22Rv1 (cell line): Measurements from ENCODE around the gene SLC29A2.
A peak's percentile ranks its signal among the peaks of the same experiment; 100 is the strongest.

ENCODE experiments used
- H3K27ac ChIP-seq: fragments of 450-650 bp; 2 replicates; pipeline ENCODE4 v1.5.1; 2017
- CTCF ChIP-seq: fragments of 450-650 bp; IDR thresholded peaks from 2 replicates; pipeline ENCODE4 v1.5.1; 2017; ENCODE audit warnings: mild to moderate bottlenecking
- ZFX ChIP-seq: fragments of 450-650 bp; IDR thresholded peaks from 2 replicates; pipeline ENCODE4 v1.6.1; 2017; ENCODE audit warnings: antibody characterized with exemption, borderline replicate concordance

SLC29A2 gene

GRCh38 chr11:66318600-66318970 is 53.0 kb downstream of the SLC29A2 start:
- no peak overlapping the region for H3K27ac ChIP-seq
- TF ChIP-seq ZFX, result no peak

GRCh38 chr11:66317723-66318599 is 53.6 kb downstream of the SLC29A2 start:
- TF ChIP-seq CTCF (no peak), ZFX (no peak)
- no peak overlapping the region for H3K27ac ChIP-seq

- TF ChIP-seq CTCF (no peak), ZFX (no peak)
- H3K27ac ChIP-seq, result no peak overlapping the region
Observed at GRCh38 chr11:66317322-66317722, 54.2 kb downstream of the SLC29A2 start.

- H3K27ac ChIP-seq, result peak within 1 kb of the TSS; percentile 15; the same call in 1 of the 2 replicates
- TF ChIP-seq CTCF, result no peak
- no peak for TF ChIP-seq ZFX
Observed at GRCh38 chr11:66316849-66317251, 54.7 kb downstream of the SLC29A2 start, which contains the start of gene CD248. Gene CD248, minus strand, starts transcription at chr11:66317044. Its CDS starts 17 bp downstream, at chr11:66317027.

GRCh38 chr11:66315921-66316811 is 55.4 kb downstream of the SLC29A2 start:
- TF ChIP-seq CTCF, result no peak
- TF ChIP-seq ZFX, result no peak
- H3K27ac ChIP-seq, result peak overlapping the region; percentile 15; the same call in 1 of the 2 replicates

GRCh38 chr11:66315498-66315885 is 56.1 kb downstream of the SLC29A2 start:
- H3K27ac ChIP-seq, result no peak overlapping the region
- TF ChIP-seq CTCF (no peak), ZFX (no peak)

- no peak for TF ChIP-seq CTCF
- TF ChIP-seq ZFX, result no peak
- H3K27ac ChIP-seq, result no peak overlapping the region
Observed at GRCh38 chr11:66314561-66315497, 56.7 kb downstream of the SLC29A2 start.
